Frontal cortex (tissue), 4 donors: ENCODE measurements around the gene MYO7B. TPM values are rescaled to one million over a fixed set of nuclear protein-coding genes. Genes with fewer than 3 reads are reported as not detected.
A peak's percentile ranks its signal among the peaks of the same experiment; 100 is the strongest.

ENCODE experiments used
- DNase-seq, 2 donors: peaks; one replicate each; pipeline ENCODE4 v3.0.0; 2012; ENCODE audit warnings: low spot score in 2 of 2
- FAIRE-seq: peaks from 2 replicates; lab custom pipeline; 2012; peaks lifted over from hg19 to GRCh38; lab: Jason Lieb, UNC
- total RNA-seq: library from RNA; depleted of rRNA; stranded (reverse); fragments of >200 nt; gene quantifications from one replicate; pipeline ENCODE4 v1.2.3, GENCODE V29; 2014
- donor health status: control.
- donor health status: control.
- donor health status: control.

MYO7B gene
- total RNA-seq, 1 donor from 2014 or later = under 0.01 TPM

- no peak for FAIRE-seq
Measured at GRCh38 chr2:127598711-127599110, 63.2 kb downstream of the MYO7B start.

GRCh38 chr2:127599211-127599610 lies 63.7 kb downstream of the MYO7B start:
- FAIRE-seq = no peak
- no peak for DNase-seq

More at GRCh38 chr2:127598711-127599110, 63.2 kb downstream of the MYO7B start:
- DNase-seq = no peak

GRCh38 chr2:127604986-127605385 lies 69.5 kb downstream of the MYO7B start:
- DNase-seq (no peak), FAIRE-seq (no peak)

- FAIRE-seq (no peak), DNase-seq (no peak)
Measured at GRCh38 chr2:127605691-127606263, 70.3 kb downstream of the MYO7B start.

- no peak for DNase-seq
- FAIRE-seq = no peak
Measured at GRCh38 chr2:127606625-127607398, 71.3 kb downstream of the MYO7B start.

- DNase-seq = no peak
- FAIRE-seq = no peak
Measured at GRCh38 chr2:127607399-127607908, 72.0 kb downstream of the MYO7B start.

GRCh38 chr2:127608061-127609030 lies 72.9 kb downstream of the MYO7B start:
- FAIRE-seq (no peak), DNase-seq (no peak)

GRCh38 chr2:127609031-127609751 lies 73.7 kb downstream of the MYO7B start:
- DNase-seq = no peak
- no peak for FAIRE-seq

GRCh38 chr2:127609818-127610217 lies 74.3 kb downstream of the MYO7B start:
- DNase-seq (no peak), FAIRE-seq (no peak)

- FAIRE-seq = no peak
- DNase-seq = no peak
Measured at GRCh38 chr2:127610561-127610960, 75.1 kb downstream of the MYO7B start.

GRCh38 chr2:127611076-127611925 lies 75.8 kb downstream of the MYO7B start:
- FAIRE-seq = no peak
- DNase-seq = no peak

GRCh38 chr2:127612111-127612822 lies 76.8 kb downstream of the MYO7B start:
- DNase-seq (no peak), FAIRE-seq (no peak)

GRCh38 chr2:127614246-127614645 lies 78.8 kb downstream of the MYO7B start:
- DNase-seq (no peak), FAIRE-seq (no peak)

- no peak for FAIRE-seq
- no peak for DNase-seq
Measured at GRCh38 chr2:127614731-127615130, 79.2 kb downstream of the MYO7B start.

GRCh38 chr2:127615511-127616166 lies 80.2 kb downstream of the MYO7B start:
- DNase-seq (no peak), FAIRE-seq (no peak)

- DNase-seq (peak in 1 of 2 donors; percentile 19), FAIRE-seq (no peak)
Measured at GRCh38 chr2:127618551-127619202, 83.2 kb downstream of the MYO7B start.

GRCh38 chr2:127619203-127619590 lies 83.7 kb downstream of the MYO7B start:
- DNase-seq (no peak), FAIRE-seq (no peak)
